ENCODE results near the gene FAM83F.

- no peak for TF ChIP-seq ZNF384 (IDR thresholded peaks at IDR 0.05)
- TF ChIP-seq HDGF (IDR thresholded peaks at IDR 0.05; ENCODE audit: borderline replicate concordance): no peak
- TF ChIP-seq BHLHE40 (IDR thresholded peaks at IDR 0.05; ENCODE audit: borderline replicate concordance): no peak
- no peak for TF ChIP-seq FOXK2 (IDR thresholded peaks at IDR 0.05)
- TF ChIP-seq ELF4 (IDR thresholded peaks at IDR 0.05): no peak
- TF ChIP-seq L3MBTL2 (conservative IDR thresholded peaks at IDR 0.05): no peak
- TF ChIP-seq TARDBP (IDR thresholded peaks at IDR 0.05): no peak
- TF ChIP-seq ARNT (IDR thresholded peaks at IDR 0.05): no peak
- TF ChIP-seq SP1 (IDR thresholded peaks at IDR 0.05): no peak
- no peak for TF ChIP-seq LEF1 (IDR thresholded peaks at IDR 0.05; ENCODE audit: borderline replicate concordance)
- TF ChIP-seq NFRKB (IDR thresholded peaks at IDR 0.05): no peak
- TF ChIP-seq PKNOX1 (IDR thresholded peaks at IDR 0.05): no peak
Measured at GRCh38 chr22:40030026-40030757, 35.4 kb downstream of the FAM83F start.
